K562 (cell line): ENCODE measurements around the gene TMEFF1.

Source experiments
- EP400 ChIP-seq: fragments of 450-650 bp; IDR thresholded peaks from 2 replicates; pipeline ENCODE4 v1.6.1; 2017; ENCODE audit warnings: antibody characterized with exemption, mild to moderate bottlenecking, moderate library complexity
- ZNF184 ChIP-seq: sonication (generic); formaldehyde crosslinking; IDR thresholded peaks from 2 replicates; pipeline ENCODE4 v1.5.0; 2020; ENCODE audit warnings: missing genetic modification reagents

- TF ChIP-seq EP400 (no peak), ZNF184 (CRISPR knock-in tag) (no peak)
These were observed 118.2 kb downstream of the TMEFF1 start for GRCh38 chr9:100591139-100591538.
